Stimulated activated CD4-positive, alpha-beta T cell treated with anti-CD3 and anti-CD28 coated beads, Interleukin-4, amount 100 ng/mL, for 1 hour (primary cell): Measurements from ENCODE around the gene MRPL42.
"Not testable (repeated sequence)": the region's sequence is repeated elsewhere in the genome, so short reads cannot be mapped to it uniquely, and the experiment has no call there.

Experiments used
- DNase-seq: peaks from one replicate; pipeline ENCODE4 v3.0.0-alpha.2; 2020

Gene MRPL42

DNA sequence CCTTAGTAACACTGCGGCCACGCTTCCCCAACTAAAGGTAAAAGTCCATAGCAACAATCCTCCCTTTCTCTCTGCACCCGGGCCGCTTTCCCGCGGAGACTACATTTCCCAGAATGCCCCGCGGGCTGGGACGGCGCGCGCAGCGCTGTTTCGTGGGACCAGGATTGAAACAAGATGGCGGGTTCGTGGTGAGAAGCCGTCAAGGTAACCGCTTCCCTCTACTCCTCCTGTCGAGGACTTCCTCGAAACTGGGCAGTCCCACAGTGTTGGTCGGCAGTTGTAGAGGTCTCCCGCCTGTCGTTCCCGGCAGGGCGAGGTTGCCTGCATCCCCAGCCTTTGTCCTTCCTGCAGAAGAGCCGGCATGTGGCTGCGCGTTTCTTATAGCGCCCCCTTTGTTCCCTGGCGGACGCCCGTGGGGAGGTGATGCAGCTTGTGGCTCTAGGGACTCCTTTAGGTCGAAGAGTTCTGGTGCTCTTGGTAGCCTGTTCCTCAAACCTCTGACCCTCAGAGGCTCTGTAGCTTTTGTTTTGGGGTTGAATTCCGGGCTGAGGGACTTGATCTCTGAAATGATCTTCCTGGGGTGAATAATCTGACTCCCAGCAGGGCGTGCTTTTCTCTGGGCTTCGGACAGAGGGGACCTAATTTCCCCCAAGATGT lies at the start of gene MRPL42:
TSS of gene MRPL42 (plus strand) at position 164 of the 657 bp plus-strand sequence. CDS start 1,772 bp downstream, outside the sequence.
- peak; percentile 92 for DNase-seq

DNA sequence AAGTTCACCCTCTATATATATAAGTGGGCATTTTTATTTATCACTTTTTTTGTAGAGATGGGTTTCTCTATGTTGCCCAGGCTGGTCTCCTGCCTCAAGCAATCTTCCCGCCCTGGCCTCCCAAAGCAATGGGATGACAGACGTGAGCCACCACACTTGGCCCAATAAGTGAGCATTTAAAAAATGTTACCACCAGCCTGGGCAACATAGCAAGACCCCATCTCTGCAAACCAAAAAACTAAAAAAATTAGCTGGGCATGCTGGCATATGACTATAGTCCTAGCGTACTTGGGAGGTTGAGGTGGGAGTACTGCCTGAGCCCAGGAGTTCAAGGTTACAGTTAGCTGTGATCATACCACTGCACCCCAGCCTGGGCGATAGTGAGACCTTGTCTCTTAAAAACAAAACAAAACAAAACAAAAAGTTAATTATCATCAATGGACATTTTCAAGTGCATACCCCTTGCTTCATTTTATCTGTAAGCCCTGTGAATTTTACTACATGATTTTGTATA lies 49.3 kb upstream of the MRPL42 start:
- no peak for DNase-seq

- no peak for DNase-seq
Observed at GRCh38 chr12:93419388-93420034, 47.8 kb upstream of the MRPL42 start.

GRCh38 chr12:93422050-93422449 lies 45.3 kb upstream of the MRPL42 start:
- DNase-seq: no peak

DNA sequence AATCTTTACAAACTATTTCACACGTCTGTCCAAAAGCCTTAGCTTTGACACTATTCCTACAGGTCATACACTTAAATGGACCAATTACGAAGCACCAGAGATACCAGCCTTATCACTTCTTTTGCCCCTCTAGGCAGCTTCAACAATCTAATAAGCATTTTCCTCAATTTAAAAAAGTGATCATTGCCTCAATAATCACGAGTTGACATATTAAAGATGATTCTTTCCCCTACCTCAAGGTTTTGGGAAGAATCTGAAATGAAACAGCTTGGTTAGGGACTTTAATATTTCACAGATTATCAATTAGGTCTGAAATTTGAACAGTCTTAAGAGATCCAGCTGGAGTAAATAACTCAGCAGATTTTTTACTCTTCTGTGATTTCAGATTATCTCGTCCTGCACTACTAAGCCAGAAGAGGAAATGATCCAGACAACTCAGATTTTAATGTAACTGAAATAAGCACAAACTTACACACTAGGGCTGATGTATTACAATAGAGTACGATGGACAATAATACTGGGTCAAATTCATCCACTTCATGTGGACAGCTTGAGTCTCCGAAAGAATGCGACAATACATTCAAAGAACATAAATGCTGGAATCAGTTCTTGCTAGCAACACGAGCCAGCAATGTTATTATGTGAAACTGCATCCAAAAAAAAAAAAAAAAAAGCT lies 41.4 kb upstream of the MRPL42 start:
- no peak for DNase-seq

DNA sequence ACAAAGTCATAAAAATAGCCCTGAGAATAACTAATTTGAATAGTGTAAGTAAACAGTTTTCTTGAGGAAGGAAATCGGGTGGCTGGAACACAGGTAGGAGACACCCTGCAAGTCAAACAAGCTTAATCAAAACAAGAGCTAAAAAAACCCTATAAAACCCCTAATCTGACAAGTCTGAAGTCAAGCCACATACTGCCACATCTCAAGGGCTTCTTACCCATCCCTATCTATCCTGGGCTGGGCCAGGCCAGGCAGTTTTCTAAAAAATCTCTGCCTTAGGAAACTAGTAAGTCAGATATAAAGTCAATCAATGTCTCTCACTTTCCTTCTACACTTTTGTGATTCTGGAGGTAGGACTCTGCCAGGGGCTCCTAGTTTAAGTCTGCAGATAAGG lies 40.9 kb upstream of the MRPL42 start:
- no peak for DNase-seq

- no peak for DNase-seq
Observed at GRCh38 chr12:93427779-93428564, 39.3 kb upstream of the MRPL42 start.

DNA sequence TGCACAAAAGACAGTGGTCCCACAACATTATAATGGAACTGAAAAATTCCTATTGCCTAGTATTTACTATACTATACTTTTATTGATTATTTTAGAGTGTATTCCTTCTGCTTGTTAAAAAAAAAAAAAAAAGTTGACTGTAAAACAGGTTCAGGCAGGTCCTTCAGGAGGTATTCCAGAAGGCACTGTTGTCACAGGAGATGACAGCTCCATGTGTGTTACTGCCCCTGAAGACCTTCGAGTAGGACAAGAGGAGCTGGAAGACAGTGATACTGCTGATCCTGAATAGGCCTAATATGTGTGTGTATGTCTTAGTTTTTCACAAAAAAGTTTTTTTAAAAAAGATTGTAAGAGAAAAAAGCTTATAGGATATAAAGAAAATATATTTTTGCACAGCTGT lies 37.9 kb upstream of the MRPL42 start:
- DNase-seq: no peak

- no peak for DNase-seq
Observed at GRCh38 chr12:93429852-93430251, 37.5 kb upstream of the MRPL42 start.

GRCh38 chr12:93430280-93430679 lies 37.0 kb upstream of the MRPL42 start:
- no peak for DNase-seq

DNA sequence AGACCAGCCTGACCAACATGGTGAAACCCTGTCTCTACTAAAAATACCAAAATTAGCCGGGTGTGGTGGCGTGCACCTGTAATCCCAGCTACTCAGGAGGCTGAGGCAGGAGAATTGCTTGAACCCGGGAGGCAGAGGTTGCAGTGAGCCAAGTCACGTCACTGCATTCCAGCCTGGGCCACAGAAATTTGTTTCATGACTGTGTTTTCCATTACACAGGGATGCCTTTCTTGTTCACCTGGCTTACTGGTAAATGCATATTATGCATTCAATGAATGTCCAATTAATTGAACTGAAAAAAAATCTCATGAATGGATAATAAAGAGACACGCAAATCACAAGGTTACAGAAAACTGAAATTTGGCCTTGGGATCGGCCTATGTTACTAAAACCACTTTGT lies 35.3 kb upstream of the MRPL42 start:
- not testable (repeated sequence) for DNase-seq

GRCh38 chr12:93434256-93434865 lies 33.0 kb upstream of the MRPL42 start:
- DNase-seq: no peak

DNA sequence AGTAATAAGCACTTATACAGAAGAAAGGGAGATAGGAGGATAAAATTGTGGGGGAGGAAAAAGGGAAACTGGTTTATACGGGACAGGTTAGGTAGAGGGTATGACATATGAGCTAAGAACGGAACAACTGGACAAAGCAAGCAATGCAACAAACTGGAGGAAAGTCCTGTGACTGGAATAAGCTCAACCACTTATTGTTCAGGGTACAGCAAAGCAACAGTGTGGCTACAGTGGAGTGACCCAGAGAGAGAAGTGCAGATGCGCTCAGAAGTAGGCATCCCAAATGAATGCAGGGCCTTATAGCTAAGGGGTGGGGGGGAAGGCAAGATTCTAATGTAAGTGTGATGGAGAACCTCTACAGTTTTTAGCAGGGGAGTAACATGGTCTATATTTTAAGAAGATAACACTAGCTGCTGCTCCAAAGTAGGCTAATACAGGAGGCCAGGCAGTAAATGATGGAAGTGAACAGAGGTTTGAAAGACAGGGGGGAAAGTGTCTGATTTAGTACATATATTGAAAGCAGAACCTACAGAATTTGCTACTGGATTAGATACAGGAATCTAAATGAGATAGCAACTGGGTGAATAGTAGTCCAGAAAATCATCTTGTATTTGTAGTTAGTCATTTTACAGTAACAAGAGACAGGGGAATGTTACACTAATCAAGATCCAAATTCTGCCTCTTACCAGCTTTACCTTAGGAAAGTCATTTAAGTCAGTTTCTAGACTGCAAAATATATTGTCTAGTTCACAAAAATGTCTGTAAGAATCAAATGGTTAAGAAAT lies 28.9 kb upstream of the MRPL42 start:
- DNase-seq: no peak

DNA sequence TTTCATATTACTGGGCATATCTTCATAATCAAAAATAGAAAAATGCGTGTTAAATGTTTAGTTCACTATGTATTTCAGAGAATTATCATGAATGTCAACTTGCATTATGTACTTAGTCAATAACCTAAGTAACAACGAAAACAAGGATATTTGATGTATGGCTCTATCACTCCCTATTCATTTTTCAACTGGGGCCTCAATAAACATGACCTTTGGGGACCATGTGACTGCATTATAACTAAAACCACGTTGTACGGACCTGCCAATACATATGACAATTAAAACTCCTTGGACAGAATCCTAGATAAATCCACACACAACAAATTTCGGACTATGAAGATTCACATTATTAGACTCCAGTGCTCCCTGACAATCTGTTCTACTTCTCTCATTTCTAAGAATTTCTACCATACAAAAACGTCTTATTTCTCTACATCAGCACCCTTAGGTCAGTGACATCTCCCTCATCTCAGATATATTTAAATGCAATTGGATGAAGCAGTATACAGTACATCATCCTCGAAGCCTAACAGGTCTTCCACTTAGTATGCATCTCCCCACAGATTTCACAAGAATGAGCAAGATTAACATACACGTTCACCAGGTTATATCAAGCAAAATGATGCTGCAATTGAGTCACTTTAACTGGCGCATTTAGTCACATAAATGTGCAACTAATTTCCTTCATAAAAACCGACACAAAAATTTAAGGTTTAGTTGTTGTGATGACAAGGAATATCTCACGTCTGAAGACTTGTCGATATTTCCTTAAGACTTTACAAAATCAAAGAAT lies 27.1 kb upstream of the MRPL42 start:
- DNase-seq: no peak

DNA sequence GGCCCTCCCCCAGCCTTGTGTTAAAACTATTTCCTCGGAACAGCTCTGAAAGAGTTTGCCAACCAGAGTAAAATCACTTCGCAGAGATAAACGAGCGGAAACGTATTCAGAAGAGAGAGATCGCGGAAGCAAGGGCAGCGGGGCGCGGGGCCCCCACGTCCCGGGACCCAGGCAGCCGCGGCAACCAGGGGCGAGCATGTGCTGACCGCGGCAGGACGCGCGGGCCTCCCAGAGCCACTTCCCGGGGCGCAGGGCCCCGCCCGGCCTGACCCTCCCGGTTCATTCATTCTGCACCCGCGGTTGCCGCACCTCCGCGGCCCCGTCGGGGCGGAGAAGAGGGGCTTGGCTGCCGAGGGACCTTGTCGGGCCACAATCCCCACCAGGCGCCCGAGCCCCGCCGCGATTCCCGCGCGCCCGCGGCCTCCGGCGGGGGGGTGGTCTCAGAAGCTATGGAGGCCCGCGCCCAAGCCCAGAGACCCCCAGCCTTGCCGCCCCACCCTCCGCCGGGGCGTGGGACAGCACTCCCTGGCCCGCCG lies 26.2 kb upstream of the MRPL42 start:
- DNase-seq: peak; percentile 26

GRCh38 chr12:93441617-93442410 lies 25.5 kb upstream of the MRPL42 start, which contains the start of gene UBE2N:
Gene UBE2N (minus strand): TSS chr12:93441947. CDS start chr12:93441884, 63 bp downstream.
- peak; percentile 98 for DNase-seq

- no peak for DNase-seq
Observed at GRCh38 chr12:93442411-93443340, 24.6 kb upstream of the MRPL42 start.

- no peak for DNase-seq
Observed at GRCh38 chr12:93443576-93443975, 23.7 kb upstream of the MRPL42 start.
